ENCODE measurements around the gene ADCY5.

Gene ADCY5

DNA sequence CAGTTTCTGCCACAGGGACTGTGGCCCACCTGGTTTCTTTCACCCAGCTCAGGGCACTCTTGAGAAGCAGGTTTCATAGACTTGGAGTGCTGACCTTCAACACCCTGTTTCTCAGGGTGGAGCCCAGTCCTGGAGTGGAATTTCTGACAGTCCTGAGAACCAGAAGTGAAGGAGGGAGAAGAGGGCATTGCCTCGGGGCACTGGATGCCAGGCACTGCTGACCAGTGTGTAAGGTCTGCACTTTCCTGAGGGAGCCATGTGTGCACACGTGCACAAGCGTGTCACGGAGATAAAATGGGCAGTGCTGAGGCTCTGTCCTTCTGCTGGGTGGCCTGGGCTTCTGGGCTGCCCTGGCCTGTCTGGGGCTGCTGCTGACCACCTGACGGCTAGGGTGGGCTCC lies 128.7 kb downstream of the ADCY5 start:
- DNase-seq, result no peak

DNA sequence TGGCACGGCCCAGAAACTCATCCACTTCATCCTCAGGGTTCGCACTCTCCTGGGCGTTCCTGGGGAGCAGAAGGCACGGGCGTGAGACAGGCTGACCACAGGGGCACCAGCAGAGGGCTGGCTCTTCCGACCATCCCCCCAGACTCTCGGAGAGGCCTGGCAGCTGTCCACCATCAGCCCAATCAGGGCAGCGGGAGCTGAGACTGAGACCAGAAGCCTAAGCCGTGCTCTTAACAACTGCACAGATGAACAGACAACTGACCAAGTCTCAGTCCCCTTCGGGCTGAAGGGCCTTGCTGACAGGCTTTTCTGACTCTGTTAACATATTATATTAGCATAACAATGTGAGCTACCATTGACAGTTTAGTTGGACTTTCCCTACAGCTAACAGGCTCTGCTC lies 129.1 kb downstream of the ADCY5 start:
- DNase-seq, result no peak

DNA sequence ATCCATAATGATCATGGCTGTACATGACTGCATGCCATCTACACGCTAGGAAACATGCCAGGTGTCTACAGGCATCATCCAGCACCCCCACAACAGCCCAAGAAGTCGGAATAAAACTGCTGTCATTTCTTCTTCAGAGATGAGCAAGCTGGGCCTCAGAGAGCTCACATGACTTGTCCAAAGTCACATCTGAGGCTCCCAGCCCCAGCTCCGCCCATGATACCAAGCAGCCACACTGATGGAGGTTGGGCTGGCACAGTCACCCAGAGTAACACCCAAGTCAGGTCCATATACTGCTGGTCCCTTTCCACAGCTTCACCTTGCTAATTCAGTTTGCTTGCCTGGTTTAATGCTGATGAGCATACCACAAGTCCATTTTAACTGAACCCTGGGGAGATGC lies 130.5 kb downstream of the ADCY5 start:
- DNase-seq, result no peak

GRCh38 chr3:123317716-123318115 lies 131.2 kb downstream of the ADCY5 start:
- DNase-seq, result no peak

GRCh38 chr3:123315271-123315595 lies 133.7 kb downstream of the ADCY5 start:
- no peak for DNase-seq

GRCh38 chr3:123314359-123315270 lies 134.3 kb downstream of the ADCY5 start:
- DNase-seq, result no peak

DNA sequence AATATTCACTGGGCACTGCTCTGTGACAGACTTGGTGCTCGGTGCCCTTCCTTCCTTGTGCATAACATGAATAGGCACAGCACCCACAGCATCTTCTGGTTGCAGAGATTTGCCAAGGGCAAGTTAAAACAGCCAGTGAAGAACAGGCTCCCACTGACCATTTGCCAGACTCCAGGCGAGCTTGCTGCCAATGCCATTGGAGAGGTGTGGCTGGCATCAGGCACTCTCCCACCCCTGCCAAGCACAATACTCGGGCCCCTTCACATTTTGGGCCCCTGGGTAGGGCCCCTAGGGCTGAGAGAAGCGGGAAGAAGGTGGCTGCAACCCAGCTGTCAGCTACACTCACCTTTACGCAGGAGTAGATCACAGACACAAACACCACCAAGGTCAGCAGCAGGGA lies 135.0 kb downstream of the ADCY5 start:
- DNase-seq, result no peak

DNA sequence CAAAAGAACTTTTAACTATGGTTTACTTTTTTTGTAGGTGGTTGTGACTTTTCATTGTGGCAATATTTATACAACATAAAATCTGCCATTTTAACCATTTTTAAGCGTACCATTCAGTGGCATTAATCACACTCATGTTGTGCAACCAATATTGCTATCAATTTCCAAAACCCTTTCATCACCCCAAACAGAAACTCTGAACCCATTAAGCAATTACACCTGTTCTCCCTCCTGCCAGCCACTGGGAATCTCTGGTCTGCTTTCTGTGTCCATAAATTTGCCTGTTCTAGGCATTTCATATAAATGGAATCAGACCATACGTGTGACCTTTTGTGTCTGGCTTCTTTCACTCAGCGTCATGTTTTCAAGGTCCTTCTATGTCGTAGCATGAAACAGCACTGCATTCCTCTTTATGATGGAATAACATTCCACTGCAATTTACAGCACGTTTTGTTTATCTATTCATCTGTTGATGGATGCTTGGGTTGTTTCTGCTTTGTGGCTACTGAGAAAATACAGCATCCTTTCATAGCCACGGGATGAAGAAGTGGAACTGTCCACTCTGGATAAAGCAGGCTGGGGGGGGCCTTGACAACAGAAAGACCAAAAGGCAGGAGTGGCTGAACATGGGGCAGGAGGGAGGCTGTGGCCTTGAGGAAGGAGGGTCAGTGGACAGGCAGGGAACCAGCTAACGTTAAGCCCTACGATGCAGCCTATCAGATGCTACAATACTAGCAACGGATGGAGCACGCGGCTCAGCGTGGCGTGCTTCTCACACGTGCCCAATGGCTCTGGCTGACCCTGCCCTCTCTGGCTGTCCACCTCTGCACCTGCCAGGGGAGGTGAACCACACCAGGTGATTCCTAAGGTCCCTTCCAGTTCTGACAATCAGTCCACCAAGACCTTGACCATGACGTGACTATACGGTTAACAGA lies 136.3 kb downstream of the ADCY5 start:
- DNase-seq, result no peak

DNA sequence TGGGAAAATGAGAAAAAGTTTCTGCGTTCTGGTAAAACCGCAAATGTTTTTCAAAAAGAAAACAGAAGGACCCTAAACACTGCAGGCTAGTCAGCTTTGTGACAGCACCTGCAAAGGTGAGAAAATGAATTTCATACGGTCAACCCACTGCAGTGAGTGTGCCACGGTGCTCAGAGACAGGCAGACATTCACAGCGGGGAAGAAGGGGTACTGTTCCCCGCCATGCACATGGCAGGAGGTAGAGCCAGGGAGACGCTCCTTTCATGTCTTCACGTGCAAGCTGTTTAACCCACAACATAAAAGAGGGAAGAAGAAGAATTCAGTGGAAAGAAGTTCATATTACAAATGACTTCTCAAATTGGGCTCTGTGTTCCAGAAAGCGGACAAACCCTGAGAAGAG lies 137.7 kb downstream of the ADCY5 start:
- DNase-seq, result no peak

GRCh38 chr3:123310741-123311140 lies 138.1 kb downstream of the ADCY5 start:
- DNase-seq, result no peak

DNA sequence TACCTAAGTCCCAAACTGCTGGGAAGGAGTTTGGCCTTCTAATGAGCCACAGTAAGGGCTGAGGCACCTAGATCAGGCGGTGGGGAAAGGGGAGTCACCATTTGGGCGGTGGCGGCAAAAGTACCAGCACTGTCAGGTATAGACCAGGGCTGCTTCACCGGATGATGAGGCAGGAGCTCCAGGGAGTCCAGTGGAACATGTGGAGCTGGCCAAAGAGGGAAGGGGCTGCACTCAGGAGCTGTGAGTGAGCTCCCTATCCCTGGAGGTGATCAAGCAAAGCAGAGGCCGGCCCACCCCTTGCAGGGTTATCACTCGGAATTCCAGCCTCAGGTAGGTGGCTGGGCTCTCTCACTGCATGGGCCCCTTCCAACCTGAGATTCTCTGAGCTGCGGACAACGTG lies 138.7 kb downstream of the ADCY5 start:
- no peak for DNase-seq

DNA sequence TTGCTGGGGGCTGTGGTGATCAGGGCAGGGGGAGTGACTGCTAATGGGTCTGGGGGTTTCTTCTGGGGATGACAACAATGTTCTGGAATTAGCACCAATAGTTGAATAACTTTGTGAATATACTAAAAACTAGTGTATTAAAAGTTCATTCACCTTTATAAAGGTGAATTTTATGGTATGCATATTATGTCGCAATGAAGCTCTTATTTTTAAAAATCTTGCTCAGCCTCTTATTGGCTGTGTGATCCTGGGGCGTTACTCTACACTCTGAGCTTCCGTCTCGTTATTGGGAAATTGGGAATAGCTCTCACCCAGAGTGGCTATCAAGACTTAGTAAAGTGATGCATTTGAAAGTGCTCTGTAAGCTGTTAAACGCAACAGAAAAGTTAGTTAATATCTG lies 141.8 kb downstream of the ADCY5 start:
- no peak for DNase-seq

- no peak for DNase-seq
Measured at GRCh38 chr3:123305192-123305591, 143.7 kb downstream of the ADCY5 start.

DNA sequence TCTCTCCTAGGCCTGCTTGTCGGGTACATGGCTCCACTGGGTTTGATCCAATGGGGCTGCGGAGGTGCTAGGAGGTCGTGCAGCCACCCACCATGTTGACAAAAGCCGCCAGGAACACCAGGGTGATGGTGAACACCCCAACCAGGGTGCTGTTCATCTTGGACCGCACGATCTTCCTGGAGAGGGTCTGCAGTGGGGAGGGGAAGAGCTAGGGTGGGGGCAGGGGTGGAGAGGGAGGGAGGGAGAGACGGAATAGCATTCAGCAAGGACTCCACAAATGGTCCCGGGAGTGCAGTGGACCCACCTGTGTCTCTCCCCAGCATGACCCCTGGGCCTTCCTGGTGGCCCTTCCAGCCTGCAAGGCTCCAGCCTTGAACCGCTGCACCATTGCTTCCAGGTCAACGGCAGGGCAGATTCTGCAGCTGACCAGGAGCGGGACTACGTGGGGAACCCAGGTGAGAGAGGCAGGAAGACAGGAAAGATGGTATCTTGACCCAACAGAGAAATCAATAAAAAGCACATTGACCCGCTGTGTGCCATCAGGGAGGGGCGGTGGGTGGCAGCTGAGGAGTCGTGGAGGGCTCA lies 144.8 kb downstream of the ADCY5 start:
- no peak for DNase-seq

GRCh38 chr3:123302961-123303360 lies 145.9 kb downstream of the ADCY5 start:
- DNase-seq, result no peak

- DNase-seq, result no peak
Measured at GRCh38 chr3:123301331-123302184, 147.3 kb downstream of the ADCY5 start.

DNA sequence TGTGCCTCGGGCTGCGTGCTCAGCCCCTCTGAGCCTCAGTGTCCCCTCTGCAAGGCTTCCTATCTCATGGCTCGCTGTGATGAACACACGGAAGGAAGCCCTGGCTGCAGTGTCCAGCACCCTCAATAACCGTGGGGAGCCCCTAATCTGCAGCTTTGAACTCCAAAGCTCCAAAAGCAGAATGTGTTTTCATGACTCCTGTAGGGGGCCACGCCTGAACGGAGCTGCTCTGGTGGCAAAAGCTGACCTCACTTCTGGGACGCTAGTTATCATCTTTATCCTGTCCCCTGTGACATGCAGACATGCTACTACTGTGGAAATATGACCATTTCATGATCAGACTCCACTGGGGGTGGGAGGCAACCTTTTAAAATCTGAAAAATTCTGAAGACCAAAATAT lies 148.3 kb downstream of the ADCY5 start:
- no peak for DNase-seq

GRCh38 chr3:123300056-123300455 lies 148.8 kb downstream of the ADCY5 start:
- DNase-seq, result no peak

DNA sequence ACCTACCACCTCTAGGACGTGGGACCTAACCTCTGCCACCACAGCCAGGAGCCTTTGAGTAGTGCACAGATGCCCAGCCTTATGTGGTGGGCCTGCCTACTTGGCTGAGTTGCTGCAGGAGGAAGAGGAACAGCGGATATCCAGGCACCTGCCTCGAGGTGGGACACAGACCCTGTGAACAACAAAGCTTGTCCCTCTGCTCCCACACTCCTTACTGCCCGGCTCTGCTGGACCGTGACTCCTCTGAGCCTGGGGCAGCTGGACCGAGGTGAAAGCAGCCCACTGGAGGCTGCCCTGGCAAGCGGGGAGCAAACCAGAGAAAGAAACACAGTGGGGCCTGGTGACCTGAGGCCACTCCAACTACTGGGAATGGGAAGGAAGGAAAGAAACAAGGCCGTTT lies 149.3 kb downstream of the ADCY5 start:
- DNase-seq, result no peak

- DNase-seq, result no peak
Measured at GRCh38 chr3:123298903-123299302, 150.0 kb downstream of the ADCY5 start.

- no peak for DNase-seq
Measured at GRCh38 chr3:123297627-123297899, 151.3 kb downstream of the ADCY5 start.

DNA sequence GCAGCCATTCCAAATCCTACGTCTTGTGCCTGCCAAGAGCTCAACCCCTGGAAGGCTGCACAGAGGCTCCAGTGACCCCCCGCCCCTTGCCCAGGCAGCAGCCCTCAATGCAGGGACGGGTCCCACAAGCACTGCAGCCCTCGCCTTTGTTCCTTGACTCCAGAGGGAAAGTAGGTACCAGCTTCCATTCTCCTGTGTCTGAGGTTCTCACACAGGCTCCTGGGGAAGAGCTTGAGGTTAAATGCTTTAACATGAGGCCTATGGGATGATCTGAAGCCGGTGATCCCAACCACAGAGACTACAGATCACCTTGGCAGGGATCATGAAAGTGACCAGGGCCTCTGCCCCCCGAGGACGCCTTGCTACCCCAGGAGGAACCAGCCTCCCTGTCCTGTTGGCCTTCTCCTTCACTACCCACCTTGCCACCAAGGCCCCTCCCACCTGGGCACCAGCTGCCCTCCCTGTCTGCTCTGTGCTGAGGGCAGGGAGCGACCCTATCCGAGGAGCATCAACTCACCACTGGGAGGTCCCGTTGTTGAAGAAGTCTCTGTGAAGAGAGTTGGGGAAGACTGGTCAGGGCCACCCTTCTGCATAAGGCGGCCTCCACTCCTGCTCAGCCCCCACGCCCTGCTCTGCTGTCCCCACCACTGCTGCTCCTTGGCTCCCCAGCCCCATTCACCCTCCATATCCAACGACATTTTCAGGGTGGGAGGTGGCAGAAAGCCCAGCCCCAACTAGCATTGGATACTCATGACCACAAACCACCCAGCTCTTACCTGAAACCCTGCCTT lies 151.9 kb downstream of the ADCY5 start:
- no peak for DNase-seq

All from NCI-H1694 (cell line).